Activated CD8-positive, alpha-beta T cell treated with anti-CD3 and anti-CD28 coated beads for 36 hours (primary cell): Measurements from ENCODE around the gene CORO1C. TPM values are rescaled to one million over a fixed set of nuclear protein-coding genes. Genes with fewer than 3 reads are reported as not detected.

ENCODE experiments used
- ATAC-seq: fragments of 200-7000 bp; cut with Tn5 transposase; one replicate; pipeline ENCODE4 v1.10.0; 2021; ENCODE audit warnings: mild to moderate bottlenecking, moderate library complexity
- CTCF ChIA-PET: fragments of 350-600 bp; sonication (Branson Sonifier 250); formaldehyde crosslinking; loops from one replicate; lab custom pipeline; 2021; ENCODE audit warnings: antibody characterized with exemption; lab: Charles Lee
- POLR2A ChIA-PET: fragments of 350-600 bp; sonication (Branson Sonifier 250); formaldehyde crosslinking; loops from one replicate; lab custom pipeline; 2021; ENCODE audit warnings: antibody characterized with exemption; lab: Charles Lee
- DNase-seq: peaks from one replicate; pipeline ENCODE4 v3.0.0-alpha.2; 2020
- H3K27ac Mint-ChIP-seq: one replicate; pipeline ENCODE4 v1.8.0; 2021; ENCODE audit warnings: mild to moderate bottlenecking, mixed read lengths
- H3K27me3 Mint-ChIP-seq: one replicate; pipeline ENCODE4 v1.8.0; 2021; ENCODE audit warnings: mixed read lengths
- H3K36me3 Mint-ChIP-seq: one replicate; pipeline ENCODE4 v1.8.0; 2021; ENCODE audit warnings: low read depth, mixed read lengths
- H3K4me1 Mint-ChIP-seq: one replicate; pipeline ENCODE4 v1.8.0; 2021; ENCODE audit warnings: low read depth, mixed read lengths
- H3K4me3 Mint-ChIP-seq: one replicate; pipeline ENCODE4 v1.8.0; 2021; ENCODE audit warnings: mild to moderate bottlenecking, moderate library complexity, mixed read lengths
- H3K9me3 Mint-ChIP-seq: one replicate; pipeline ENCODE4 v1.8.0; 2021; ENCODE audit warnings: mixed read lengths
- CTCF ChIP-seq: fragments of 200-600 bp; IDR thresholded peaks from one replicate; pipeline ENCODE4 v1.8.0; 2022; ENCODE audit warnings: antibody characterized with exemption, mild to moderate bottlenecking
- intact Hi-C: fragments of 100-400 bp; cut with micrococcal nuclease; formaldehyde crosslinking; loops from one replicate; pipeline ENCODE4 v1.10.0; 2022
- total RNA-seq, 2 experiments: library from RNA; stranded (reverse); gene quantifications; one replicate each; pipeline ENCODE4 v1.2.3, GENCODE V29; 2021

Gene CORO1C
- total RNA-seq, 2 experiments from 2014 or later: 90.1 to 98.9 TPM

GRCh38 chr12:108642899-108643654, 88.2 kb downstream of the CORO1C start:
- no peak for DNase-seq
- Mint-ChIP-seq H3K4me3 (no peak overlapping the region), H3K27me3 (no peaks in the 10 kb centered on the region), H3K27ac (no peak overlapping the region), H3K9me3 (no peaks in the 10 kb centered on the region), H3K4me1 (peaks cover 24% of the 10 kb centered on the region), H3K36me3 (peaks cover 20% of the 10 kb centered on the region)
- ChIA-PET POLR2A (no interaction called here), CTCF (no interaction called here)
- TF ChIP-seq CTCF: no peak
- no peak for ATAC-seq
- intact Hi-C loops: no loop called here

GRCh38 chr12:108642269-108642870, 88.9 kb downstream of the CORO1C start:
- intact Hi-C loops: no loop called here
- no peak for TF ChIP-seq CTCF
- ChIA-PET POLR2A (interaction anchor here (1.0 kb wide), 1 partner anchor 24 kb away, joined by 4 read pairs; no protein-coding TSS in a partner anchor), CTCF (interaction anchor here (1.0 to 1.3 kb wide), 2 partner anchors 23 to 24 kb away, joined by 3 to 4 read pairs; no protein-coding TSS in a partner anchor)
- Mint-ChIP-seq H3K36me3 (peaks cover 15% of the 10 kb centered on the region), H3K9me3 (no peaks in the 10 kb centered on the region), H3K27ac (no peak overlapping the region), H3K27me3 (no peaks in the 10 kb centered on the region), H3K4me3 (no peak overlapping the region), H3K4me1 (peaks cover 28% of the 10 kb centered on the region)
- ATAC-seq (no peak), DNase-seq (no peak)

GRCh38 chr12:108641446-108642268, 89.7 kb downstream of the CORO1C start:
- Mint-ChIP-seq H3K27me3 (no peaks in the 10 kb centered on the region), H3K9me3 (no peaks in the 10 kb centered on the region), H3K27ac (no peak overlapping the region), H3K4me3 (no peak overlapping the region), H3K36me3 (peaks cover 15% of the 10 kb centered on the region), H3K4me1 (peaks cover 31% of the 10 kb centered on the region)
- ChIA-PET POLR2A (interaction anchor here (0.6 to 1.0 kb wide), 3 partner anchors 18 to 24 kb away, joined by 3 to 4 read pairs (median 3); no protein-coding TSS in a partner anchor), CTCF (interaction anchor here (1.0 to 4.8 kb wide), 3 partner anchors 22 to 24 kb away, joined by 3 to 25 read pairs (median 4); no protein-coding TSS in a partner anchor)
- no peak for DNase-seq
- intact Hi-C loops: no loop called here
- no peak for TF ChIP-seq CTCF
- no peak for ATAC-seq

- ATAC-seq (no peak), DNase-seq (no peak)
- ChIA-PET POLR2A (interaction anchor here (0.6 to 1.0 kb wide), 3 partner anchors 19 to 23 kb away, joined by 3 to 4 read pairs (median 3); no protein-coding TSS in a partner anchor), CTCF (interaction anchor here (1.2 to 4.8 kb wide), 5 partner anchors 13 to 162 kb away, joined by 3 to 25 read pairs (median 4); no protein-coding TSS in a partner anchor)
- no peaks in the 10 kb centered on the region for H3K27me3 Mint-ChIP-seq
- peaks cover 9% of the 10 kb centered on the region for H3K36me3 Mint-ChIP-seq
- no peak for TF ChIP-seq CTCF
- H3K27ac Mint-ChIP-seq: no peak overlapping the region
- H3K9me3 Mint-ChIP-seq: no peaks in the 10 kb centered on the region
- H3K4me1 Mint-ChIP-seq: peaks cover 30% of the 10 kb centered on the region
- intact Hi-C loops: no loop called here
- no peak overlapping the region for H3K4me3 Mint-ChIP-seq
Observed at GRCh38 chr12:108640802-108641445, 90.4 kb downstream of the CORO1C start.
